Measurements from ENCODE around the gene GPC6.
A peak's percentile ranks its signal among the peaks of the same experiment; 100 is the strongest.

Gene GPC6

DNA sequence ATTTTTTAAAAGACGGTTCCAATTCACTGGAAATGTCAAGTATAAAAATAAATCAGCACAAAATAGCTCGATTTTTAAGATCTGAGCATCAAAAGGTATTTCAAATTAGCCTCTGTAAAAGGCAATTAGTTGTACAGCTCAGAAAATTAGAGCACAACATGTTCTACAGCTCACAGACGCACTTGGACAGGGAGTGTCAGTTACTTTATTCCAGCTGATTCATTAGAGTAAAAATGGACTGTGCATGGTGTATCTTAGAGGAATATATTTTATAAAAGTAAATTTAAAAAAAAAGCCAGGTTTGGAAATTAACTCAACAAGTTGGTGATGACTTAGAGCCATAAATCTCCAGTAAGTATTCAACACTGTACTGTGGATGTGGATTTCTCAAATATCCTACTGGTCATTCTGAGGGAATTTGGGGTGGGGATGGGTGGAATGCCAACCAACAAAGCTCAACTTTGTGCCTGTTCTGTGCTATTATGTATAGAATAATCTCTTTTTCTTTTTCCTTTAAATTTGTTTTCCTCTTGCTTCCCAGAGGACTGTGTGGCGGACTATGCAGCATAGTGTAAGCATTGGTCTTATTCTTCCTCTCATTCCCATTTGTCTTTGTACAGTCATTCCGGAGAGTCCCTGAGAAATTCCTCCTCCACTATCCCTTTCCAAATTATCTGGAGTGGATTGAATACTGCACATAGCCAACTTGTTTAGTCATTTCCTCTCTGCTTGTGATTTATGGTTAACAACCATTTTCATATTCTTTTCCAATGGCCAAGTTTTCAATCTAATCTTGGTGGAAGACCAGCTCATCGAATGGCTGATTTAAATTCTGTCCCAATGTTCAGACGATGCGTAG, 1083.6 kb downstream of the GPC6 start:
- no peaks in the 10 kb centered on the region for H3K36me3 ChIP-seq (ENCODE audit: control insufficient read depth in 4 of 4, insufficient read depth in 4 of 4, low read length in 3 of 4)
- H3K4me1 ChIP-seq (ENCODE audit: control extremely low read depth in 1 of 4, control insufficient read depth in 4 of 4, insufficient read depth in 4 of 4, low read length in 3 of 4): no peaks in the 10 kb centered on the region
- no peak overlapping the region for H3K27ac ChIP-seq (ENCODE audit: insufficient read depth in 1 of 2, low read depth in 1 of 2, low read length in 2 of 2, poor library complexity in 1 of 2, severe bottlenecking in 2 of 2)
- CTCF ChIA-PET: interaction anchor here (1.3 to 3.5 kb wide), 3 partner anchors 8 to 22 kb away, joined by 3 to 12 read pairs (median 3); no protein-coding TSS in a partner anchor
- POLR2A ChIA-PET: no interaction called here
- DNase-seq: no peak
- WGBS (ENCODE audit: insufficient coverage): 96% methylated on average over 5 of the region's 8 CpGs
- no peaks in the 10 kb centered on the region for H3K27me3 ChIP-seq (replicated peaks in 2 of 5; ENCODE audit: control insufficient read depth in 4 of 5, insufficient read depth in 5 of 5, low read length in 4 of 5)
- H3K9me3 ChIP-seq (ENCODE audit: control extremely low read depth in 1 of 5, control insufficient read depth in 4 of 5, insufficient read depth in 2 of 5, low read depth in 1 of 5, low read length in 4 of 5): no peaks in the 10 kb centered on the region
- H3K4me3 ChIP-seq (ENCODE audit: control insufficient read depth in 1 of 7, extremely low read depth in 1 of 7, insufficient read depth in 4 of 7, low read depth in 2 of 7, low read length in 6 of 7): no peak overlapping the region

DNA sequence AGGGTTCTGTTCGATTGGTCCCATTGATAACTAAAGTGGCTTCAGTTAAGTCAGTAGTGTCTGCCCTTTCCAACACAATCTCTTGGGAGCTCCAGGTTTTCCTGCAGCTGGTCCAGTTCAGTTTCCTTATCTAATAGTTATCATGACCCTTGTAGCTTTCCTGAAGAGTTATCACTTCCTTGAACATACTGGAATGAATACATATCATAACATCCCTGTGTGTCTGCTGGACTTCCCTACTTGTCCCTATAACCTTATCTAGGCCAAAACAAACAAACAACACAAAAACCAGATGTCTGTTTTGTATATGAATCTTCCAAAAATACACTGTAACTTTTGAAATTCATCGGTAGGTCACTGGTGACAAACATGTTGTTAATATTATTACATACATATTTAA, 1085.3 kb downstream of the GPC6 start:
- Histone ChIP-seq H3K4me3 (ENCODE audit: control insufficient read depth in 1 of 7, extremely low read depth in 1 of 7, insufficient read depth in 4 of 7, low read depth in 2 of 7, low read length in 6 of 7) (no peak overlapping the region), H3K36me3 (ENCODE audit: control insufficient read depth in 4 of 4, insufficient read depth in 4 of 4, low read length in 3 of 4) (no peaks in the 10 kb centered on the region), H3K27me3 (replicated peaks in 2 of 5; ENCODE audit: control insufficient read depth in 4 of 5, insufficient read depth in 5 of 5, low read length in 4 of 5) (no peaks in the 10 kb centered on the region), H3K4me1 (ENCODE audit: control extremely low read depth in 1 of 4, control insufficient read depth in 4 of 4, insufficient read depth in 4 of 4, low read length in 3 of 4) (no peaks in the 10 kb centered on the region), H3K27ac (ENCODE audit: insufficient read depth in 1 of 2, low read depth in 1 of 2, low read length in 2 of 2, poor library complexity in 1 of 2, severe bottlenecking in 2 of 2) (no peak overlapping the region), H3K9me3 (ENCODE audit: control extremely low read depth in 1 of 5, control insufficient read depth in 4 of 5, insufficient read depth in 2 of 5, low read depth in 1 of 5, low read length in 4 of 5) (no peaks in the 10 kb centered on the region)
- ChIA-PET CTCF (no interaction called here), POLR2A (no interaction called here)
- DNase-seq: no peak
- WGBS (ENCODE audit: insufficient coverage): no CpG with 5 or more reads among the region's 2 CpGs

GRCh38 chr13:94312511-94313216, 1086.1 kb downstream of the GPC6 start:
- H3K27ac ChIP-seq (ENCODE audit: insufficient read depth in 1 of 2, low read depth in 1 of 2, low read length in 2 of 2, poor library complexity in 1 of 2, severe bottlenecking in 2 of 2): no peak overlapping the region
- 92% methylated on average over 10 of the region's 15 CpGs for WGBS (ENCODE audit: insufficient coverage)
- no peak for DNase-seq
- H3K9me3 ChIP-seq (ENCODE audit: control extremely low read depth in 1 of 5, control insufficient read depth in 4 of 5, insufficient read depth in 2 of 5, low read depth in 1 of 5, low read length in 4 of 5): no peaks in the 10 kb centered on the region
- H3K36me3 ChIP-seq (ENCODE audit: control insufficient read depth in 4 of 4, insufficient read depth in 4 of 4, low read length in 3 of 4): no peaks in the 10 kb centered on the region
- ChIA-PET CTCF (no interaction called here), POLR2A (no interaction called here)
- peaks cover 0 to 3% (median 0%) of the 10 kb centered on the region in 4 experiments for H3K4me1 ChIP-seq (ENCODE audit: control extremely low read depth in 1 of 4, control insufficient read depth in 4 of 4, insufficient read depth in 4 of 4, low read length in 3 of 4)
- no peaks in the 10 kb centered on the region for H3K27me3 ChIP-seq (replicated peaks in 2 of 5; ENCODE audit: control insufficient read depth in 4 of 5, insufficient read depth in 5 of 5, low read length in 4 of 5)
- no peak overlapping the region for H3K4me3 ChIP-seq (ENCODE audit: control insufficient read depth in 1 of 7, extremely low read depth in 1 of 7, insufficient read depth in 4 of 7, low read depth in 2 of 7, low read length in 6 of 7)

GRCh38 chr13:94313321-94313910, 1086.8 kb downstream of the GPC6 start:
- Histone ChIP-seq H3K4me1 (ENCODE audit: control extremely low read depth in 1 of 4, control insufficient read depth in 4 of 4, insufficient read depth in 4 of 4, low read length in 3 of 4) (peaks cover 0 to 3% (median 0%) of the 10 kb centered on the region in 4 experiments), H3K4me3 (ENCODE audit: control insufficient read depth in 1 of 7, extremely low read depth in 1 of 7, insufficient read depth in 4 of 7, low read depth in 2 of 7, low read length in 6 of 7) (no peak overlapping the region), H3K27ac (ENCODE audit: insufficient read depth in 1 of 2, low read depth in 1 of 2, low read length in 2 of 2, poor library complexity in 1 of 2, severe bottlenecking in 2 of 2) (no peak overlapping the region), H3K27me3 (replicated peaks in 2 of 5; ENCODE audit: control insufficient read depth in 4 of 5, insufficient read depth in 5 of 5, low read length in 4 of 5) (no peaks in the 10 kb centered on the region), H3K9me3 (ENCODE audit: control extremely low read depth in 1 of 5, control insufficient read depth in 4 of 5, insufficient read depth in 2 of 5, low read depth in 1 of 5, low read length in 4 of 5) (no peaks in the 10 kb centered on the region), H3K36me3 (ENCODE audit: control insufficient read depth in 4 of 4, insufficient read depth in 4 of 4, low read length in 3 of 4) (no peaks in the 10 kb centered on the region)
- WGBS (ENCODE audit: insufficient coverage): no CpG with 5 or more reads among the region's 3 CpGs
- CTCF ChIA-PET: interaction anchor here (1.2 kb wide), 1 partner anchor 32 kb away, joined by 3 read pairs; no protein-coding TSS in a partner anchor
- DNase-seq: no peak
- POLR2A ChIA-PET: no interaction called here

GRCh38 chr13:94313926-94314325, 1087.3 kb downstream of the GPC6 start:
- Histone ChIP-seq H3K4me1 (ENCODE audit: control extremely low read depth in 1 of 4, control insufficient read depth in 4 of 4, insufficient read depth in 4 of 4, low read length in 3 of 4) (peaks cover 0 to 3% (median 0%) of the 10 kb centered on the region in 4 experiments), H3K9me3 (ENCODE audit: control extremely low read depth in 1 of 5, control insufficient read depth in 4 of 5, insufficient read depth in 2 of 5, low read depth in 1 of 5, low read length in 4 of 5) (no peaks in the 10 kb centered on the region), H3K27me3 (replicated peaks in 2 of 5; ENCODE audit: control insufficient read depth in 4 of 5, insufficient read depth in 5 of 5, low read length in 4 of 5) (no peaks in the 10 kb centered on the region), H3K4me3 (ENCODE audit: control insufficient read depth in 1 of 7, extremely low read depth in 1 of 7, insufficient read depth in 4 of 7, low read depth in 2 of 7, low read length in 6 of 7) (no peak overlapping the region), H3K27ac (ENCODE audit: insufficient read depth in 1 of 2, low read depth in 1 of 2, low read length in 2 of 2, poor library complexity in 1 of 2, severe bottlenecking in 2 of 2) (no peak overlapping the region), H3K36me3 (ENCODE audit: control insufficient read depth in 4 of 4, insufficient read depth in 4 of 4, low read length in 3 of 4) (no peaks in the 10 kb centered on the region)
- DNase-seq: no peak
- no CpG with 5 or more reads among the region's 3 CpGs for WGBS (ENCODE audit: insufficient coverage)
- CTCF ChIA-PET: interaction anchor here (1.2 kb wide), 1 partner anchor 31 kb away, joined by 3 read pairs; no protein-coding TSS in a partner anchor
- POLR2A ChIA-PET: no interaction called here

GRCh38 chr13:94315188-94315587, 1088.6 kb downstream of the GPC6 start:
- Histone ChIP-seq H3K27ac (ENCODE audit: insufficient read depth in 1 of 2, low read depth in 1 of 2, low read length in 2 of 2, poor library complexity in 1 of 2, severe bottlenecking in 2 of 2) (no peak overlapping the region), H3K27me3 (replicated peaks in 2 of 5; ENCODE audit: control insufficient read depth in 4 of 5, insufficient read depth in 5 of 5, low read length in 4 of 5) (no peaks in the 10 kb centered on the region), H3K4me3 (ENCODE audit: control insufficient read depth in 1 of 7, extremely low read depth in 1 of 7, insufficient read depth in 4 of 7, low read depth in 2 of 7, low read length in 6 of 7) (no peak overlapping the region), H3K4me1 (ENCODE audit: control extremely low read depth in 1 of 4, control insufficient read depth in 4 of 4, insufficient read depth in 4 of 4, low read length in 3 of 4) (peaks cover 0 to 3% (median 0%) of the 10 kb centered on the region in 4 experiments), H3K9me3 (ENCODE audit: control extremely low read depth in 1 of 5, control insufficient read depth in 4 of 5, insufficient read depth in 2 of 5, low read depth in 1 of 5, low read length in 4 of 5) (no peaks in the 10 kb centered on the region), H3K36me3 (ENCODE audit: control insufficient read depth in 4 of 4, insufficient read depth in 4 of 4, low read length in 3 of 4) (no peaks in the 10 kb centered on the region)
- ChIA-PET CTCF (no interaction called here), POLR2A (no interaction called here)
- DNase-seq: no peak
- 100% methylated on average over 1 of the region's 1 CpG for WGBS (ENCODE audit: insufficient coverage)

DNA sequence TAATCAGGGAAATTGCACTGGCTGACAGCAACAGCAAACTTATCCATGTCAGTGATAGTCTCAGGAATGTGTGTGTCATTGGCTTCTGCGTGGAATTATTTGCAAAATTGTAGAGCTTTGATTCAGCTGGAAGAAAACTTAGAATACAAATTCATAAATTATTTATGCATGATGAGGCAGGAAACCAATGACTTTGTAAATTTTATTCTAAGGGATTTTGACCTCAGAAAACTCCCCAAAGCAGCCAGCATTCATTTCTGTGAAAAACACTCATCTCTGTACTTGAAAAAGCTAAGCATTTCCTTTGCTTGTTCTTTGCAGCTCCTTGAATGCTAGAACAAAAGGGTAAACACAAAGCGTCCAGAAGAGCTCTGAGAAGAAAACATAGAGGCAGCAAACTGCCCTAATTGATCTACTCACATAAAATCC, 1090.5 kb downstream of the GPC6 start:
- H3K36me3 ChIP-seq (ENCODE audit: control insufficient read depth in 4 of 4, insufficient read depth in 4 of 4, low read length in 3 of 4): no peaks in the 10 kb centered on the region
- H3K27me3 ChIP-seq (replicated peaks in 2 of 5; ENCODE audit: control insufficient read depth in 4 of 5, insufficient read depth in 5 of 5, low read length in 4 of 5): no peaks in the 10 kb centered on the region
- H3K9me3 ChIP-seq (ENCODE audit: control extremely low read depth in 1 of 5, control insufficient read depth in 4 of 5, insufficient read depth in 2 of 5, low read depth in 1 of 5, low read length in 4 of 5): no peaks in the 10 kb centered on the region
- 0% methylated on average over 1 of the region's 2 CpGs for WGBS (ENCODE audit: insufficient coverage)
- no peak overlapping the region for H3K4me3 ChIP-seq (ENCODE audit: control insufficient read depth in 1 of 7, extremely low read depth in 1 of 7, insufficient read depth in 4 of 7, low read depth in 2 of 7, low read length in 6 of 7)
- H3K4me1 ChIP-seq (ENCODE audit: control extremely low read depth in 1 of 4, control insufficient read depth in 4 of 4, insufficient read depth in 4 of 4, low read length in 3 of 4): peaks cover 0 to 3% (median 0%) of the 10 kb centered on the region in 4 experiments
- peak in 1 of 3 donors; percentile 6 for DNase-seq
- H3K27ac ChIP-seq (ENCODE audit: insufficient read depth in 1 of 2, low read depth in 1 of 2, low read length in 2 of 2, poor library complexity in 1 of 2, severe bottlenecking in 2 of 2): no peak overlapping the region
- POLR2A ChIA-PET: no interaction called here
- CTCF ChIA-PET: no interaction called here

Measured in common myeloid progenitor, CD34-positive (primary cell).